GM12873 (cell line): ENCODE data around the gene MT1B.

Experiments used
- CTCF ChIP-seq: IDR thresholded peaks from 2 replicates; pipeline ENCODE4 v1.5.1; 2012; ENCODE audit warnings: low read depth, mild to moderate bottlenecking, moderate library complexity, low read length, control low read depth; ENCODE audit not compliant: insufficient read depth; ENCODE audit errors: missing control alignments

MT1B gene

GRCh38 chr16:56669005-56669839 lies 17.5 kb downstream of the MT1B start, which contains the start of gene MT1H:
MT1H (plus strand) TSS chr16:56669814; CDS start chr16:56669885, 71 bp downstream.
- TF ChIP-seq CTCF, result no peak

- no peak for TF ChIP-seq CTCF
These were observed 18.3 kb downstream of the MT1B start for GRCh38 chr16:56669840-56670619.

GRCh38 chr16:56670620-56670934 lies 18.9 kb downstream of the MT1B start:
- no peak for TF ChIP-seq CTCF

- TF ChIP-seq CTCF, result no peak
These were observed 21.3 kb downstream of the MT1B start for GRCh38 chr16:56672761-56673536.

- peak; percentile 63 for TF ChIP-seq CTCF
These were observed 22.2 kb downstream of the MT1B start for GRCh38 chr16:56673921-56674320.

GRCh38 chr16:56675685-56676210 lies 24.1 kb downstream of the MT1B start:
- no peak for TF ChIP-seq CTCF
